Skeletal muscle tissue (tissue), 4 donors: Measurements from ENCODE around the gene DOCK9. TPM values are rescaled to one million over a fixed set of nuclear protein-coding genes. Genes with fewer than 3 reads are reported as not detected.

Source experiments
- H3K27ac ChIP-seq: one replicate; pipeline ENCODE4 v1.7.0; 2013; ENCODE audit warnings: mild to moderate bottlenecking, low read depth, low read length, inconsistent platforms
- H3K27me3 ChIP-seq, 3 donors: one replicate each; pipeline ENCODE4 v1.7.0; 2013; ENCODE audit warnings: low read length in 3 of 3; ENCODE audit not compliant: control insufficient read depth in 3 of 3, insufficient read depth in 3 of 3
- H3K36me3 ChIP-seq, 3 donors: one replicate each; pipeline ENCODE4 v1.7.0; 2013; ENCODE audit warnings: low read length in 3 of 3; ENCODE audit not compliant: control insufficient read depth in 3 of 3, insufficient read depth in 3 of 3
- H3K4me1 ChIP-seq, 3 donors: one replicate each; pipeline ENCODE4 v1.7.0; 2013; ENCODE audit warnings: low read length in 3 of 3, mild to moderate bottlenecking in 3 of 3; ENCODE audit not compliant: control insufficient read depth in 3 of 3, insufficient read depth in 3 of 3
- H3K4me3 ChIP-seq, 3 donors: one replicate each; pipeline ENCODE4 v1.7.0; 2013; ENCODE audit warnings: low read length in 3 of 3
- H3K9ac ChIP-seq, 3 donors: one replicate each; pipeline ENCODE4 v1.7.0; 2013; ENCODE audit warnings: low read length in 3 of 3, mild to moderate bottlenecking in 3 of 3, moderate library complexity in 2 of 3, low read depth in 1 of 3
- H3K9me3 ChIP-seq, 3 donors: one replicate each; pipeline ENCODE4 v1.7.0; 2013; ENCODE audit warnings: low read length in 3 of 3; ENCODE audit not compliant: control insufficient read depth in 3 of 3
- total RNA-seq: library from RNA; depleted of rRNA; stranded (reverse); fragments of >200 nt; gene quantifications from one replicate; pipeline ENCODE4 v1.2.3, GENCODE V29; 2014
- donor health status: Osteomylitis.

DOCK9 gene
- total RNA-seq, 1 donor from 2014 or later: 86.6 TPM

DNA sequence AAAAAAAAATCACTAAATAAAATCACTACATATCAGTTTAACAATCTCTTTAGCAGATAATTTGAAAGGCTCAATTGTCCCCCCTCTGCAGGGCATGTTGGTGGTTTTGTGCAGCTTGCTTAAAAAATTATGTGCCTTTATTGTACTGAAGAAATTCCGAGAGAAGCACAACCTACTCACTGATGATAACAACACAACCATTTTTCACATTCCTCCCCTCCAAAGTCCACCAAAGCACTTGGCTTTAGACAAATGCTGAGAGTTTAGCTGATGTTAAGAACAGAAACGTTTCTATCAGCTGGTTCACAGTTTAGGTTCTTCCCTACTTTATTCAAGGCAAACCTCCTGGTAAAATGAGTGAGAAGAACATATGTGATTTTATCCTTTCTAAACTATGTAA, 923 bp downstream of the DOCK9 start:
- Histone ChIP-seq H3K9ac (peak overlapping the region in 2 of 3 donors; percentile 63 to 82), H3K4me3 (peak overlapping the region; percentile 68 to 81 (median 78)), H3K9me3 (no peaks in the 10 kb centered on the region), H3K27ac (peak overlapping the region; percentile 33), H3K4me1 (peaks cover 15 to 20% (median 19%) of the 10 kb centered on the region in 3 donors), H3K36me3 (no peaks in the 10 kb centered on the region), H3K27me3 (peaks cover 0 to 5% (median 2%) of the 10 kb centered on the region in 3 donors)

DNA sequence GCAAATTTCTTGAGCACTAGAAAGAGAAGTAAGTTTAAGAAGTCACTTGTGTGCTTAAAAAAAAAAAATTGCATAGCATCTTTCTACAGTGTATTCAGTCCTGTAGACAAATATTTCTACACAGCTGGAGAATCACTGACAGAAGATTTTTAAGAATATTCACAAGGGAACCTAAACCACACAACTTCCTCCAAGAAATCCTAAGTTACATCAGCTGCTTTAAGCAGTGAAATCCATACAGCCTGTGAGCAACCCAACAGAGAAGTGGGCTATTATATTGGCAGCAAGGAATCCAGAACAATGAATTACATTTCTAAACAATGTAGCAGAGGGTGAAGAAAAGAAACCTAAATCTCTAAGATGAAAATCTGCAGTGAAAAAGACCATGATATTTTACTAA, 1.5 kb downstream of the DOCK9 start:
- Histone ChIP-seq H3K4me3 (peak overlapping the region in 2 of 3 donors; percentile 35 to 81), H3K9me3 (no peaks in the 10 kb centered on the region), H3K4me1 (peaks cover 18 to 20% (median 19%) of the 10 kb centered on the region in 3 donors), H3K9ac (peak overlapping the region; percentile 32 to 65 (median 63)), H3K27me3 (peaks cover 0 to 5% (median 2%) of the 10 kb centered on the region in 3 donors), H3K36me3 (no peaks in the 10 kb centered on the region), H3K27ac (peak overlapping the region; percentile 56)

DNA sequence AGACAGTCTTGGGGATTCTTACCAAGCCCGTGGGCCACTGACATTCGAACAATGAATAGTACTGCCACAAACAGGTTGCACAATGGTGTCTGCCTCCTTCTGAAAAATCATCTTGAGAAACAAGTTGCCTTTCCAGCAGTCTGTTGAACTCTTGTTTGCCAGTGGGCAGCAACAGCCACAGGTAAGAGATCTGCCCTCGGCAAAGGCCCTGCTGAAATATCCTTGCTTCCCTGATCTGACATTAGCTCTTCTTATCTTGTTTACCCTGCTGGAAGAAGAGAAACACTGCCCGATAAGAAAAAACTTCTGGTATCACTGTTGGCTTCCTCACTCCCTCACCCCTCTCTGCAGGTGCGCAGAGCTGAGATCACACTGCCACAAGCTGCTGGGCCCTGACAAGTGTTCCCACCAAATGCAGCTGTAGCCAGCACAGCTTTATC, 2.0 kb downstream of the DOCK9 start:
- H3K27ac ChIP-seq: peak overlapping the region; percentile 56
- H3K9me3 ChIP-seq: no peaks in the 10 kb centered on the region
- no peaks in the 10 kb centered on the region for H3K36me3 ChIP-seq
- H3K27me3 ChIP-seq: peaks cover 0 to 5% (median 2%) of the 10 kb centered on the region in 3 donors
- peak overlapping the region; percentile 24 to 81 (median 35) for H3K4me3 ChIP-seq
- peaks cover 18 to 20% (median 19%) of the 10 kb centered on the region in 3 donors for H3K4me1 ChIP-seq
- H3K9ac ChIP-seq: peak overlapping the region; percentile 16 to 65 (median 32)

DNA sequence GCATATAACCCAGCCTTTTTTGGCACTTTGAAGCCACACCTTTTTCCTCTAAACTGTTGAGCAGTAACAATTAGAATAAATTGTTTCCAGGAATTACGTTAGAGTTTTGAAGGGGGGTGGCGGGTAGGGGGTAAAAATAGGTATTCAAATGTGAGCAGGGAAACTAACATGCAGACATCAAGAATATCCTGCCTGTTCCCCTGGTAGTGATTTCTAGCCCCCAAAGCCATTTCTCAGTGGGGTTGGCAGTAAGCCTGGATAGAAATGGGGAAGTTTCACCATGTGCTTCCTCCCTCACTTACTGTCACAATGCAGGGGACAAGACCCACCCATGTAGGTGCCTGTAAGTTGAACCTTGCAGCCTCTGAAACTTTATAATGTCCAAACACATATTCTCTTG, 3.8 kb downstream of the DOCK9 start:
- Histone ChIP-seq H3K4me3 (no peak overlapping the region), H3K4me1 (peaks cover 24 to 31% (median 29%) of the 10 kb centered on the region in 3 donors), H3K36me3 (no peaks in the 10 kb centered on the region), H3K9me3 (no peaks in the 10 kb centered on the region), H3K27me3 (peaks cover 0 to 5% (median 1%) of the 10 kb centered on the region in 3 donors), H3K27ac (peak overlapping the region; percentile 56), H3K9ac (peak overlapping the region in 1 of 3 donors; percentile 9)

DNA sequence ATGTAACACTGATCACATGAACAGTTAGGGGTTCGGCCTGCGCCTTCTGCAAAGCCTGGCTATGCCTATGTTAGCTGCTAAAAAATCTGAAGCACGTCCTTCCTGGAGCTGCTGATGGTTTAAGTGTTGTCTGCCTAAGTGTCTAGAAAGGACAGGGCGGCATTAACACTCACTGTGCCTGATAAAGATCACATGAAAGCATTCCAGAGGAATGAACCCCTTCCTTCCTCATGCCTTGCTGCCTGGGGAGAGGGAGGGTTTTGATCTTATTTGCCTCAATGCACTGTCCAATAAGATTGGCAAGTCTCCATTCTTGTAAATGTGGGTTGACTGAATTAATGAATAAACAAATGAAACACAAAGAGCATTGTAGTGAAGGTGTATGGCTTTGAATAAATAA, 5.2 kb downstream of the DOCK9 start:
- no peak overlapping the region for H3K9ac ChIP-seq
- peaks cover 0 to 1% (median 0%) of the 10 kb centered on the region in 3 donors for H3K27me3 ChIP-seq
- peaks cover 20 to 24% (median 23%) of the 10 kb centered on the region in 3 donors for H3K4me1 ChIP-seq
- H3K4me3 ChIP-seq: no peak overlapping the region
- H3K9me3 ChIP-seq: no peaks in the 10 kb centered on the region
- H3K27ac ChIP-seq: peak overlapping the region; percentile 17
- no peaks in the 10 kb centered on the region for H3K36me3 ChIP-seq

DNA sequence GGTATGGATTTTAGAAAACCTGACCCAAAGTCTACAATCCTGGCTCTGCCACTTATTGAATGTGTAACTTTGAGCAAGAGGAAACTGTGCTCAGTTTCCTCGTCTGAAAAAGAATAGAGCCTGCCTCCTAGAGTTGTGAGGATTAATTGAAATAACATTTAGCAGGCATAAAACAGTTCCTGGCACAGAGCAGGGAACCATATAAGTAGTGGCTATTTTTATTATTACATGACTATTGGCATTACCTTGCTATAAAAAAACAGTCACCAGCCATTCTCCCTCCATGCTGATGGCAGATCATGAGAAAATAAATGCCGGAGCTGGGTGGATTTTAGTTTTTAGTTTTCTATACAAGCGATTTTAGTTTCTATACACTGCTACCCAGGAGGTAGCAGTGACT, 5.8 kb downstream of the DOCK9 start:
- Histone ChIP-seq H3K27me3 (no peaks in the 10 kb centered on the region), H3K9ac (no peak overlapping the region), H3K27ac (peak overlapping the region; percentile 17), H3K36me3 (no peaks in the 10 kb centered on the region), H3K4me1 (peaks cover 17 to 26% (median 21%) of the 10 kb centered on the region in 3 donors), H3K4me3 (no peak overlapping the region), H3K9me3 (no peaks in the 10 kb centered on the region)

DNA sequence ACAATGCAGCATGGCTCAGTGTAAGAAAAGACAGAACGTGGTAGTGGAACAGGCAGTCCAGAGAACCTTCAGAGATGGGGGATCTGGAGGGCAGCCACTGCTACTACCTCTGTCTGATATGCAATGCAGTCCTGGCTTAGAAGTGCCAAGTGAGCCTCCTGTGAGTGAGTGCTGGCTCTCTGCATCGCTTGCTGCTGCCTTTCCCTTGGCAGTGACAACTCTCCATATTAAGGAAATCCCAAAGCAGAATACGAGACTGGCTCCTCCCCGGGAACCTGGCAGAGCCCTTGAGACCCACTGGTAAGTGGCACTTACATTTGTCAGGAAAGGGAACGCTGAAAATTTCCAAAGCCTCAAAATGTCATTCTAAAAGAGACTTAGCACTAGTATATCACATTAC, 7.5 kb downstream of the DOCK9 start:
- H3K4me1 ChIP-seq: peaks cover 17 to 24% (median 21%) of the 10 kb centered on the region in 3 donors
- no peak overlapping the region for H3K27ac ChIP-seq
- H3K36me3 ChIP-seq: no peaks in the 10 kb centered on the region
- peak overlapping the region in 1 of 3 donors; percentile 33 for H3K9ac ChIP-seq
- H3K4me3 ChIP-seq: no peak overlapping the region
- H3K27me3 ChIP-seq: no peaks in the 10 kb centered on the region
- no peaks in the 10 kb centered on the region for H3K9me3 ChIP-seq

DNA sequence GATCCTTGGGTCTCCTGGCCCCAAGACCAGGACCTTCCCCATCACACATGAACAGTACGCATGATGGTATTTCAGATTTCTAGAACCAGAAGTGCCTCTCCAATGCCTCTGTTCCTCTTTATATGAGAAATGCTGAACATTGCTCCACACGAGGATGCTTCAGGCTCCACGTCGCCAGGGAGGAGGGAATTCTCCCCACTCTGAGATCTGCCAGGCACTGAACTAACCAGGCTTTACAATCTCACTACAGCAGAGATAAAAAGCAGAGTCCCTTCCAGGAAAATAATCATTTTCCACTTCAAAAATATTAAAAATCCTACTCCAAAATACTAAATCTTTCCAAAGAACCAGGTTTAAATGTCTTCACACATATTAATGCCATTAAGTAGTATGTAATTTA, 10.4 kb downstream of the DOCK9 start:
- Histone ChIP-seq H3K36me3 (no peaks in the 10 kb centered on the region), H3K4me1 (peaks cover 21 to 40% (median 35%) of the 10 kb centered on the region in 3 donors), H3K9me3 (no peaks in the 10 kb centered on the region), H3K4me3 (no peak overlapping the region), H3K27me3 (no peaks in the 10 kb centered on the region), H3K9ac (no peak overlapping the region), H3K27ac (no peak overlapping the region)

DNA sequence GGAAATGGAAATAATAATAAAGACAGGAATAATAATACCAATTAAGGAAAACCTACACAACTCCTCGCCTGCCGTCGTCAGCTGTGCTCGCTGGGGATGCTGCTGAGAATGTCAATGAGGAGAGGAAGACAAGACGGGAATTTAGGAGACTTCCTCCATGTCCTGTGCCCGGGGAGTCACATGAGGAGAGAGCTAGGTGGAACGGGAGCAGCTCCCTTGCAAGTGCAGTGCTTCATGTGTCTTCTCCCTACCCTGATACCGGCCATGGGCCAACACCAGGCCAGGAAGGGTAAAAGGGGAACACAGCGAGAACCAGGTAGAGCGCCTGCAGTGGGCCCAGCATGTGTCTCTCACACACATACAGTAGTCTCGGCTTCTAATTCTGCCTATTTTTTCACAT, 11.8 kb downstream of the DOCK9 start:
- no peak overlapping the region for H3K27ac ChIP-seq
- peaks cover 0 to 4% (median 0%) of the 10 kb centered on the region in 3 donors for H3K27me3 ChIP-seq
- H3K36me3 ChIP-seq: no peaks in the 10 kb centered on the region
- no peak overlapping the region for H3K9ac ChIP-seq
- H3K4me1 ChIP-seq: peaks cover 19 to 40% (median 32%) of the 10 kb centered on the region in 3 donors
- no peak overlapping the region for H3K4me3 ChIP-seq
- no peaks in the 10 kb centered on the region for H3K9me3 ChIP-seq

DNA sequence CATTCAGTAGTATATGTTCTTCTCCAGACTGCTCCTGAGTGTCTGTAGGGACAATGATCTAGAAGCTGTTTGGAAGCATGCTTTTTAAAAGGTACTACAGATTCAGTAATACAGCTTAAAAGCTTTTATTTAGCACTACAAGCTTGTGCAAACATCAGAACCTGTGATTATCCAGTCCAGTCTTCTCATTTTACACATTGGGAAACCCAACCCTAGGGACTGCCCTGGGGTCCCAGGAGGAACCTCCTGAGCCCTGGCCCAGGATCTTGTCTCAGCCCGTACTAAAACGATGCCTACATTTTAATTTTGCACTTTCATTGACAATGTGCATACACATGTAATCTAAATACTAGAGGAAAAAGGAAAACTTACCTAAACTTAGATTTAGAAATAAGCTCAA, 12.5 kb downstream of the DOCK9 start:
- no peaks in the 10 kb centered on the region for H3K36me3 ChIP-seq
- H3K9me3 ChIP-seq: no peaks in the 10 kb centered on the region
- H3K4me1 ChIP-seq: peaks cover 20 to 38% (median 28%) of the 10 kb centered on the region in 3 donors
- H3K4me3 ChIP-seq: no peak overlapping the region
- no peak overlapping the region for H3K9ac ChIP-seq
- H3K27ac ChIP-seq: no peak overlapping the region
- H3K27me3 ChIP-seq: peaks cover 0 to 4% (median 0%) of the 10 kb centered on the region in 3 donors
